HepG2 (cell line): ENCODE data around the gene BST1. TPM values are rescaled to one million over a fixed set of nuclear protein-coding genes. Genes with fewer than 3 reads are reported as not detected.
A peak's percentile ranks its signal among the peaks of the same experiment; 100 is the strongest.

Experiments used
- BCL6 ChIP-seq: IDR thresholded peaks from 2 replicates; pipeline ENCODE4 v1.6.1; 2016; ENCODE audit warnings: missing genetic modification reagents, missing compliant biosample characterization
- FOSL2 ChIP-seq: sonication (generic); formaldehyde crosslinking; IDR thresholded peaks from 2 replicates; pipeline ENCODE4 v1.4.0; 2020; ENCODE audit warnings: missing genetic modification reagents
- GATA4 ChIP-seq: sonication (generic); IDR thresholded peaks from 2 replicates; pipeline ENCODE4 v1.6.1; 2016; ENCODE audit warnings: antibody characterized with exemption, low read depth, borderline replicate concordance
- HDAC6 ChIP-seq: fragments of 200-600 bp; sonication (generic); IDR thresholded peaks from 2 replicates; pipeline ENCODE4 v1.7.0; 2017; ENCODE audit warnings: mild to moderate bottlenecking, antibody characterized with exemption, low read length, low read depth
- HOXD1 ChIP-seq: sonication (generic); formaldehyde crosslinking; IDR thresholded peaks from 2 replicates; pipeline ENCODE4 v1.5.0; 2020; ENCODE audit warnings: missing genetic modification reagents
- KLF15 ChIP-seq: sonication (generic); formaldehyde crosslinking; IDR thresholded peaks from 2 replicates; pipeline ENCODE4 v1.8.1; 2023; ENCODE audit warnings: borderline replicate concordance, mild to moderate bottlenecking, inconsistent platforms, missing genetic modification reagents, mixed read lengths
- NFIC ChIP-seq: IDR thresholded peaks from 2 replicates; pipeline ENCODE4 v1.6.1; 2012; ENCODE audit warnings: mild to moderate bottlenecking, low read length, inconsistent platforms
- RFX1 ChIP-seq: fragments of 450-650 bp; IDR thresholded peaks from 2 replicates; pipeline ENCODE4 v1.6.1; 2017
- TEAD2 ChIP-seq: sonication (generic); formaldehyde crosslinking; IDR thresholded peaks from 2 replicates; pipeline ENCODE4 v1.9.0; 2021; ENCODE audit warnings: missing genetic modification reagents
- TEAD3 ChIP-seq: optimal IDR thresholded peaks from 2 replicates; pipeline ENCODE3; 2016; ENCODE audit warnings: borderline replicate concordance
- ZBTB38 ChIP-seq: sonication (generic); formaldehyde crosslinking; IDR thresholded peaks from 2 replicates; pipeline ENCODE4 v1.5.1; 2020; ENCODE audit warnings: mild to moderate bottlenecking, missing genetic modification reagents
- ZMAT3 ChIP-seq: sonication (generic); formaldehyde crosslinking; conservative IDR thresholded peaks from 2 replicates; pipeline ENCODE4 v1.7.0; 2021; ENCODE audit warnings: missing genetic modification reagents
- ZNF205 ChIP-seq: IDR thresholded peaks from 2 replicates; pipeline ENCODE4 v1.6.1; 2018; ENCODE audit warnings: missing biosample characterization, missing genetic modification reagents
- ZNF335 ChIP-seq: sonication (generic); formaldehyde crosslinking; IDR thresholded peaks from 2 replicates; pipeline ENCODE4 v1.4.0; 2020; ENCODE audit warnings: missing genetic modification reagents
- ZNF451 ChIP-seq: sonication (generic); formaldehyde crosslinking; IDR thresholded peaks from 2 replicates; pipeline ENCODE4 v1.5.0; 2020; ENCODE audit warnings: mild to moderate bottlenecking, missing genetic modification reagents
- ZNF563 ChIP-seq: sonication (generic); formaldehyde crosslinking; IDR thresholded peaks from 2 replicates; pipeline ENCODE4 v1.8.0; 2022; ENCODE audit warnings: mild to moderate bottlenecking, moderate library complexity, missing genetic modification reagents
- ZNF574 ChIP-seq: sonication (generic); formaldehyde crosslinking; IDR thresholded peaks from 2 replicates; pipeline ENCODE4 v1.4.0; 2020; ENCODE audit warnings: missing genetic modification reagents
- ZNF607 ChIP-seq: sonication (generic); formaldehyde crosslinking; IDR thresholded peaks from 2 replicates; pipeline ENCODE4 v1.5.1; 2020; ENCODE audit warnings: missing genetic modification reagents, mild to moderate bottlenecking, borderline replicate concordance
- polyA plus RNA-seq, 8 experiments: library from polyadenylated mRNA; depleted of rRNA in 3 of 8; stranded (reverse) in 7 of 8; unstranded in 1 of 8; fragments of >200 nt; fragmentation: Illumina TruSeq in 4 of 8; extraction: Trizol in 4 of 8; gene quantifications; 2 replicates each; pipeline versions ENCODE4 v1.2.1 to v1.2.3, GENCODE V29; 2011 to 2016; ENCODE audit warnings: low read depth in 4 of 8, missing spikeins in 1 of 8, mixed read lengths in 1 of 8; ENCODE audit not compliant: insufficient read depth in 1 of 8
- total RNA-seq, 5 experiments: library from RNA; depleted of rRNA; stranded (reverse); fragments of >200 nt; fragmentation: Illumina TruSeq; extraction: Trizol; gene quantifications; 2 replicates each; pipeline ENCODE4 v1.2.3, GENCODE V29; 2016; ENCODE audit warnings: low read depth in 1 of 5
- TF ChIP-seq, protein P1 (sequence below): sonication (generic); formaldehyde crosslinking; IDR thresholded peaks from 2 replicates; pipeline ENCODE4 v1.5.1; 2020; ENCODE audit warnings: mild to moderate bottlenecking, missing genetic modification reagents, moderate library complexity
- TF ChIP-seq, protein P2 (sequence below): IDR thresholded peaks from 2 replicates; pipeline ENCODE4 v1.6.1; 2016; ENCODE audit warnings: missing biosample characterization, missing genetic modification reagents, low read depth
- TF ChIP-seq, protein P3 (sequence below): IDR thresholded peaks from 2 replicates; pipeline ENCODE4 v1.6.1; 2016; ENCODE audit warnings: missing compliant biosample characterization, missing genetic modification reagents, borderline replicate concordance
- TF ChIP-seq, protein P4 (sequence below): sonication (generic); formaldehyde crosslinking; IDR thresholded peaks from 2 replicates; pipeline ENCODE4 v1.4.0; 2020; ENCODE audit warnings: mild to moderate bottlenecking, missing genetic modification reagents

The BST1 gene
- total and polyA plus RNA-seq, 2 of the 13 experiments (the other 11 are each of a cell fraction or from before 2014, with no cell fraction given) = 0.09 to 0.49 TPM

- TF ChIP-seq, protein P1, sequence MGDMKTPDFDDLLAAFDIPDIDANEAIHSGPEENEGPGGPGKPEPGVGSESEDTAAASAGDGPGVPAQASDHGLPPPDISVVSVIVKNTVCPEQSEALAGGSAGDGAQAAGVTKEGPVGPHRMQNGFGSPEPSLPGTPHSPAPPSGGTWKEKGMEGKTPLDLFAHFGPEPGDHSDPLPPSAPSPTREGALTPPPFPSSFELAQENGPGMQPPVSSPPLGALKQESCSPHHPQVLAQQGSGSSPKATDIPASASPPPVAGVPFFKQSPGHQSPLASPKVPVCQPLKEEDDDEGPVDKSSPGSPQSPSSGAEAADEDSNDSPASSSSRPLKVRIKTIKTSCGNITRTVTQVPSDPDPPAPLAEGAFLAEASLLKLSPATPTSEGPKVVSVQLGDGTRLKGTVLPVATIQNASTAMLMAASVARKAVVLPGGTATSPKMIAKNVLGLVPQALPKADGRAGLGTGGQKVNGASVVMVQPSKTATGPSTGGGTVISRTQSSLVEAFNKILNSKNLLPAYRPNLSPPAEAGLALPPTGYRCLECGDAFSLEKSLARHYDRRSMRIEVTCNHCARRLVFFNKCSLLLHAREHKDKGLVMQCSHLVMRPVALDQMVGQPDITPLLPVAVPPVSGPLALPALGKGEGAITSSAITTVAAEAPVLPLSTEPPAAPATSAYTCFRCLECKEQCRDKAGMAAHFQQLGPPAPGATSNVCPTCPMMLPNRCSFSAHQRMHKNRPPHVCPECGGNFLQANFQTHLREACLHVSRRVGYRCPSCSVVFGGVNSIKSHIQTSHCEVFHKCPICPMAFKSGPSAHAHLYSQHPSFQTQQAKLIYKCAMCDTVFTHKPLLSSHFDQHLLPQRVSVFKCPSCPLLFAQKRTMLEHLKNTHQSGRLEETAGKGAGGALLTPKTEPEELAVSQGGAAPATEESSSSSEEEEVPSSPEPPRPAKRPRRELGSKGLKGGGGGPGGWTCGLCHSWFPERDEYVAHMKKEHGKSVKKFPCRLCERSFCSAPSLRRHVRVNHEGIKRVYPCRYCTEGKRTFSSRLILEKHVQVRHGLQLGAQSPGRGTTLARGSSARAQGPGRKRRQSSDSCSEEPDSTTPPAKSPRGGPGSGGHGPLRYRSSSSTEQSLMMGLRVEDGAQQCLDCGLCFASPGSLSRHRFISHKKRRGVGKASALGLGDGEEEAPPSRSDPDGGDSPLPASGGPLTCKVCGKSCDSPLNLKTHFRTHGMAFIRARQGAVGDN (CRISPR knock-in tag) = no peak
- TF ChIP-seq FOSL2 (CRISPR knock-in tag) (peak; percentile 77), ZNF563 (no peak), ZBTB38 (CRISPR knock-in tag) (0 out of 2 replicates have a peak, but pooled peaks have one; percentile 51), BCL6 (CRISPR knock-in tag) (no peak), ZNF335 (no peak), ZNF451 (CRISPR knock-in tag) (no peak), TEAD3 (CRISPR knock-in tag) (peak; percentile 68), ZNF205 (no peak), RFX1 (no peak), NFIC (0 out of 2 replicates have a peak, but pooled peaks have one; percentile 22), TEAD2 (CRISPR knock-in tag) (no peak), ZMAT3 (CRISPR knock-in tag) (no peak), GATA4 (no peak), HOXD1 (CRISPR knock-in tag) (no peak), ZNF607 (CRISPR knock-in tag) (no peak), KLF15 (CRISPR knock-in tag) (no peak), ZNF574 (CRISPR knock-in tag) (no peak), HDAC6 (no peak)
- TF ChIP-seq, protein P2, sequence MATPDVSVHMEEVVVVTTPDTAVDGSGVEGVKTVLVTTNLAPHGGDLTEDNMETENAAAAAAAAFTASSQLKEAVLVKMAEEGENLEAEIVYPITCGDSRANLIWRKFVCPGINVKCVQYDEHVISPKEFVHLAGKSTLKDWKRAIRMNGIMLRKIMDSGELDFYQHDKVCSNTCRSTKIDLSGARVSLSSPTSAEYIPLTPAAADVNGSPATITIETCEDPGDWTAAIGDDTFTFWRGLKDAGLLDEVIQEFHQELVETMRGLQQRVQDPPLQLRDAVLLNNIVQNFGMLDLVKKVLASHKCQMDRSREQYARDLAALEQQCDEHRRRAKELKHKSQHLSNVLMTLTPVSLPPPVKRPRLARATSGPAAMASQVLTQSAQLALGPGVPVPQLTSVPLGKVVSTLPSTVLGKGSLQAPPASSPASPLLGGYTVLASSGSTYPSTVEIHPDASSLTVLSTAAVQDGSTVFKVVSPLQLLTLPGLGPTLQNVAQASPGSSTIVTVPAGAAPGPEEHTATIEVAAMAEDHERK (CRISPR knock-in tag) = no peak
- TF ChIP-seq, protein P3, sequence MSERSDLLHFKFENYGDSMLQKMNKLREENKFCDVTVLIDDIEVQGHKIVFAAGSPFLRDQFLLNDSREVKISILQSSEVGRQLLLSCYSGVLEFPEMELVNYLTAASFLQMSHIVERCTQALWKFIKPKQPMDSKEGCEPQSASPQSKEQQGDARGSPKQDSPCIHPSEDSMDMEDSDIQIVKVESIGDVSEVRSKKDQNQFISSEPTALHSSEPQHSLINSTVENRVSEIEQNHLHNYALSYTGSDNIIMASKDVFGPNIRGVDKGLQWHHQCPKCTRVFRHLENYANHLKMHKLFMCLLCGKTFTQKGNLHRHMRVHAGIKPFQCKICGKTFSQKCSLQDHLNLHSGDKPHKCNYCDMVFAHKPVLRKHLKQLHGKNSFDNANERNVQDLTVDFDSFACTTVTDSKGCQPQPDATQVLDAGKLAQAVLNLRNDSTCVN = no peak
- TF ChIP-seq, protein P4, sequence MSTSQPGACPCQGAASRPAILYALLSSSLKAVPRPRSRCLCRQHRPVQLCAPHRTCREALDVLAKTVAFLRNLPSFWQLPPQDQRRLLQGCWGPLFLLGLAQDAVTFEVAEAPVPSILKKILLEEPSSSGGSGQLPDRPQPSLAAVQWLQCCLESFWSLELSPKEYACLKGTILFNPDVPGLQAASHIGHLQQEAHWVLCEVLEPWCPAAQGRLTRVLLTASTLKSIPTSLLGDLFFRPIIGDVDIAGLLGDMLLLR (CRISPR knock-in tag) = no peak
These were observed 25.3 kb upstream of the BST1 start (continued) for GRCh38 chr4:15677507-15677988.
